Endodermal cell (in vitro differentiated cells): ENCODE data around the gene UBE2J1. TPM values are rescaled to one million over a fixed set of nuclear protein-coding genes. Genes with fewer than 3 reads are reported as not detected.

Experiments
- DNase-seq: peaks from one replicate; pipeline ENCODE4 v3.0.0-alpha.2; 2017
- H3K27ac ChIP-seq: 2 replicates; pipeline ENCODE4 v1.5.1; 2013; ENCODE audit warnings: mild to moderate bottlenecking, low read depth, low read length, moderate library complexity
- H3K27me3 ChIP-seq: 2 replicates; pipeline ENCODE4 v1.6.1; 2013; ENCODE audit warnings: mild to moderate bottlenecking, low read length, moderate library complexity; ENCODE audit not compliant: insufficient read depth, control insufficient read depth, poor library complexity, severe bottlenecking
- H3K36me3 ChIP-seq: 2 replicates; pipeline ENCODE4 v1.7.0; 2013; ENCODE audit warnings: mild to moderate bottlenecking, low read length, moderate library complexity; ENCODE audit not compliant: control insufficient read depth, insufficient read depth
- H3K4me1 ChIP-seq: one replicate; pipeline ENCODE4 v1.7.0; 2013; ENCODE audit warnings: low read length; ENCODE audit not compliant: control insufficient read depth, insufficient read depth
- H3K4me3 ChIP-seq: 2 replicates; pipeline ENCODE4 v1.5.1; 2013; ENCODE audit warnings: mild to moderate bottlenecking, low read length, moderate library complexity
- H3K9ac ChIP-seq: 2 replicates; pipeline ENCODE4 v1.6.1; 2013; ENCODE audit warnings: mild to moderate bottlenecking, low read length, moderate library complexity; ENCODE audit not compliant: poor library complexity, severe bottlenecking; ENCODE audit errors: extremely low read depth
- H3K9me3 ChIP-seq: 2 replicates; pipeline ENCODE4 v1.6.1; 2013; ENCODE audit warnings: mild to moderate bottlenecking, low read length, moderate library complexity; ENCODE audit not compliant: control insufficient read depth
- H3K27ac Mint-ChIP-seq: 2 replicates; pipeline ENCODE4 v1.8.0; 2020; ENCODE audit warnings: mixed read lengths
- H3K27me3 Mint-ChIP-seq: 2 replicates; pipeline ENCODE4 v1.8.0; 2021; ENCODE audit warnings: mild to moderate bottlenecking, mixed read lengths; ENCODE audit not compliant: insufficient read depth
- H3K36me3 Mint-ChIP-seq: 2 replicates; pipeline ENCODE4 v1.8.0; 2020; ENCODE audit warnings: low read depth, mixed read lengths
- H3K4me1 Mint-ChIP-seq: 2 replicates; pipeline ENCODE4 v1.8.0; 2020; ENCODE audit warnings: mixed read lengths
- H3K4me3 Mint-ChIP-seq: 2 replicates; pipeline ENCODE4 v1.8.0; 2020; ENCODE audit warnings: mild to moderate bottlenecking, moderate library complexity, mixed read lengths
- H3K9me3 Mint-ChIP-seq: 2 replicates; pipeline ENCODE4 v1.8.0; 2020; ENCODE audit warnings: mild to moderate bottlenecking, mixed read lengths
- CTCF ChIP-seq: fragments of 200-600 bp; sonication (generic); conservative IDR thresholded peaks from 2 replicates; pipeline ENCODE4 v1.5.0; 2021; ENCODE audit warnings: antibody characterized with exemption, mild to moderate bottlenecking
- WGBS, 2 experiments: methylation state at CpG; one replicate each; pipeline versions ENCODE4 v1.1.5 to v1.1.7; 2013; ENCODE audit warnings: missing lambda C conversion rate in 2 of 2, mixed read lengths in 1 of 2; ENCODE audit not compliant: insufficient coverage in 1 of 2, insufficient read length in 1 of 2; 5-methylcytosine and 5-hydroxymethylcytosine counted together
- total RNA-seq, 2 donors: library from RNA; stranded (reverse); fragmentation: NEBNext Ultra II Directional in 1 of 2; extraction: Animal tissue kit (Norgen Biotek cat#: 25700) in 1 of 2; gene quantifications; 2 replicates in 1 of 2; 3 replicates in 1 of 2; pipeline ENCODE4 v1.2.1, GENCODE V29; 2021

Gene UBE2J1
- total RNA-seq, 2 donors from 2014 or later: 20.1 to 21.9 TPM

- no peak for TF ChIP-seq CTCF
- Mint-ChIP-seq H3K4me3 (no peak overlapping the region), H3K36me3 (no peaks in the 10 kb centered on the region), H3K27ac (no peak overlapping the region), H3K4me1 (no peaks in the 10 kb centered on the region), H3K27me3 (no peaks in the 10 kb centered on the region), H3K9me3 (no peaks in the 10 kb centered on the region)
- Histone ChIP-seq H3K27ac (no peak overlapping the region), H3K36me3 (no peaks in the 10 kb centered on the region), H3K27me3 (no peaks in the 10 kb centered on the region), H3K9ac (no peak overlapping the region), H3K4me3 (no peak overlapping the region), H3K9me3 (no peaks in the 10 kb centered on the region), H3K4me1 (no peaks in the 10 kb centered on the region)
- WGBS, 2 experiments: 89 to 96% methylated on average over 7 to 9 of the region's 9 CpGs
- no peak for DNase-seq
Measured at GRCh38 chr6:89282749-89283148, 69.8 kb downstream of the UBE2J1 start.

- Histone ChIP-seq H3K4me3 (no peak overlapping the region), H3K9ac (no peak overlapping the region), H3K9me3 (no peaks in the 10 kb centered on the region), H3K27me3 (no peaks in the 10 kb centered on the region), H3K27ac (no peak overlapping the region), H3K36me3 (no peaks in the 10 kb centered on the region), H3K4me1 (no peaks in the 10 kb centered on the region)
- H3K4me1 Mint-ChIP-seq: no peaks in the 10 kb centered on the region
- no peaks in the 10 kb centered on the region for H3K36me3 Mint-ChIP-seq
- no peaks in the 10 kb centered on the region for H3K9me3 Mint-ChIP-seq
- 66 to 69% methylated on average over 5 to 10 of the region's 10 CpGs for WGBS, 2 experiments
- peak; percentile 83 for TF ChIP-seq CTCF
- no peaks in the 10 kb centered on the region for H3K27me3 Mint-ChIP-seq
- DNase-seq: peak; percentile 88
- no peak overlapping the region for H3K4me3 Mint-ChIP-seq
- no peak overlapping the region for H3K27ac Mint-ChIP-seq
Measured at GRCh38 chr6:89281779-89282246, 70.7 kb downstream of the UBE2J1 start.

- no peaks in the 10 kb centered on the region for H3K27me3 ChIP-seq
- H3K36me3 Mint-ChIP-seq: no peaks in the 10 kb centered on the region
- TF ChIP-seq CTCF: no peak
- no peaks in the 10 kb centered on the region for H3K9me3 Mint-ChIP-seq
- DNase-seq: no peak
- H3K4me3 Mint-ChIP-seq: no peak overlapping the region
- no peak overlapping the region for H3K9ac ChIP-seq
- H3K4me1 Mint-ChIP-seq: no peaks in the 10 kb centered on the region
- 90 to 100% methylated on average over 5 to 9 of the region's 9 CpGs for WGBS, 2 experiments
- H3K9me3 ChIP-seq: no peaks in the 10 kb centered on the region
- H3K4me1 ChIP-seq: no peaks in the 10 kb centered on the region
- H3K27me3 Mint-ChIP-seq: no peaks in the 10 kb centered on the region
- H3K36me3 ChIP-seq: no peaks in the 10 kb centered on the region
- no peak overlapping the region for H3K4me3 ChIP-seq
- no peak overlapping the region for H3K27ac ChIP-seq
- H3K27ac Mint-ChIP-seq: no peak overlapping the region
Measured at GRCh38 chr6:89278956-89279355, 73.6 kb downstream of the UBE2J1 start.

Other genes with a start within 250 kb of the UBE2J1 start
- 10 to 100 TPM in 1 of 2 donors, 1 to 10 TPM in 1; 9.2 to 17.8 TPM for gene SRSF12, start 234.7 kb downstream of the UBE2J1 start, total RNA-seq
- gene PM20D2, start 206.7 kb downstream of the UBE2J1 start, total RNA-seq: 1 to 10 TPM; 5.1 to 8.5 TPM
- gene GABRR1, start 135.4 kb downstream of the UBE2J1 start, total RNA-seq: under 1 TPM in 1 of 2 donors, not detected in 1; 0.46 TPM
- gene GABRR2, start 37.4 kb downstream of the UBE2J1 start, total RNA-seq: under 1 TPM; 0.15 to 0.27 TPM
- 1 to 10 TPM in 1 of 2 donors, under 1 TPM in 1; 0.95 to 2.0 TPM for gene RRAGD, start 59.6 kb upstream of the UBE2J1 start, total RNA-seq
- 100 to 1,000 TPM in 1 of 2 donors, 10 to 100 TPM in 1; 88.7 to 110 TPM for gene ANKRD6, start 80.4 kb upstream of the UBE2J1 start, total RNA-seq